HepG2 (cell line): ENCODE results near the gene ANK3.

ENCODE experiments used
- BRCA1 ChIP-seq: sonication (generic); formaldehyde crosslinking; IDR thresholded peaks from 2 replicates; pipeline ENCODE4 v1.4.0; 2020; ENCODE audit warnings: missing genetic modification reagents
- ZFP41 ChIP-seq: sonication (generic); formaldehyde crosslinking; IDR thresholded peaks from 2 replicates; pipeline ENCODE4 v1.4.0; 2020; ENCODE audit warnings: mild to moderate bottlenecking, missing genetic modification reagents, borderline replicate concordance
- ZNF17 ChIP-seq: sonication (generic); formaldehyde crosslinking; IDR thresholded peaks from 2 replicates; pipeline ENCODE4 v1.5.0; 2020; ENCODE audit warnings: mild to moderate bottlenecking, missing genetic modification reagents
- ZNF256 ChIP-seq: sonication (generic); formaldehyde crosslinking; conservative IDR thresholded peaks from 2 replicates; pipeline ENCODE4 v1.4.0; 2020; ENCODE audit warnings: missing genetic modification reagents
- ZNF713 ChIP-seq: sonication (generic); formaldehyde crosslinking; IDR thresholded peaks from 2 replicates; pipeline ENCODE4 v1.4.0; 2020; ENCODE audit warnings: mild to moderate bottlenecking, missing genetic modification reagents

GRCh38 chr10:60258429-60258797 is 131.3 kb downstream of the ANK3 start:
- TF ChIP-seq ZNF713 (CRISPR knock-in tag) (no peak), ZNF256 (CRISPR knock-in tag) (no peak), ZFP41 (CRISPR knock-in tag) (no peak), ZNF17 (CRISPR knock-in tag) (no peak), BRCA1 (CRISPR knock-in tag) (no peak)
